IPS DF 4.7 (cell line): ENCODE results near the gene PPEF2.
A peak's percentile ranks its signal among the peaks of the same experiment; 100 is the strongest.

Source experiments
- DNase-seq: peaks from one replicate; pipeline ENCODE4 v3.0.0-alpha.2; 2013; ENCODE audit warnings: low spot score; ENCODE audit errors: extremely low read depth

PPEF2 gene

GRCh38 chr4:75895744-75896314 lies 6.4 kb downstream of the PPEF2 start:
- DNase-seq: no peak

GRCh38 chr4:75892508-75892907 lies 9.7 kb downstream of the PPEF2 start:
- no peak for DNase-seq

GRCh38 chr4:75891611-75892010 lies 10.6 kb downstream of the PPEF2 start:
- DNase-seq: no peak

GRCh38 chr4:75889537-75890199 lies 12.6 kb downstream of the PPEF2 start:
- DNase-seq: no peak

GRCh38 chr4:75886104-75886503 lies 16.1 kb downstream of the PPEF2 start:
- DNase-seq: no peak

GRCh38 chr4:75881476-75881875 lies 20.8 kb downstream of the PPEF2 start:
- DNase-seq: no peak

- no peak for DNase-seq
Observed at GRCh38 chr4:75880278-75880677, 22.0 kb downstream of the PPEF2 start.

- DNase-seq: no peak
Observed at GRCh38 chr4:75878246-75878756, 24.0 kb downstream of the PPEF2 start.

GRCh38 chr4:75876218-75876617 lies 26.0 kb downstream of the PPEF2 start:
- DNase-seq: no peak

- DNase-seq: no peak
Observed at GRCh38 chr4:75869100-75869499, 33.2 kb downstream of the PPEF2 start.

GRCh38 chr4:75867130-75867529 lies 35.1 kb downstream of the PPEF2 start:
- no peak for DNase-seq

- no peak for DNase-seq
Observed at GRCh38 chr4:75860606-75861005, 41.6 kb downstream of the PPEF2 start.

GRCh38 chr4:75858721-75859120 lies 43.5 kb downstream of the PPEF2 start:
- no peak for DNase-seq

GRCh38 chr4:75849461-75849860 lies 52.8 kb downstream of the PPEF2 start:
- no peak for DNase-seq

GRCh38 chr4:75848891-75849290 lies 53.4 kb downstream of the PPEF2 start:
- no peak for DNase-seq

GRCh38 chr4:75848171-75848760 lies 54.0 kb downstream of the PPEF2 start:
- DNase-seq: peak; percentile 87

- no peak for DNase-seq
Observed at GRCh38 chr4:75845992-75846391, 56.3 kb downstream of the PPEF2 start.

GRCh38 chr4:75844151-75844662 lies 58.0 kb downstream of the PPEF2 start:
- no peak for DNase-seq

GRCh38 chr4:75843596-75843995 lies 58.7 kb downstream of the PPEF2 start:
- DNase-seq: no peak

GRCh38 chr4:75841641-75842520 lies 60.4 kb downstream of the PPEF2 start:
- no peak for DNase-seq

GRCh38 chr4:75834772-75835154 lies 67.5 kb downstream of the PPEF2 start:
- no peak for DNase-seq
